Adrenal gland (tissue), 12 donors: ENCODE results near the gene MTX2. TPM values are rescaled to one million over a fixed set of nuclear protein-coding genes. Genes with fewer than 3 reads are reported as not detected.
"Not testable (repeated sequence)": the region's sequence is repeated elsewhere in the genome, so short reads cannot be mapped to it uniquely, and the experiment has no call there.

ENCODE experiments used
- DNase-seq, 7 donors: peaks; one replicate each; pipeline ENCODE4 v3.0.0-alpha.2; 2019 to 2020
- H3K27ac ChIP-seq, 5 donors: fragments of 200-600 bp; sonication (generic) in 4 of 5; 1 replicate in 3 of 5; 2 replicates in 2 of 5; pipeline versions ENCODE4 v1.5.1 to v1.8.0; 2016 to 2020; ENCODE audit warnings: mild to moderate bottlenecking in 1 of 5
- H3K27me3 ChIP-seq: fragments of 200-600 bp; 2 replicates; pipeline ENCODE4 v1.8.0; 2021
- H3K36me3 ChIP-seq, 2 donors: fragments of 200-600 bp; replicated peaks in 1 of 2; 1 replicate in 1 of 2; 2 replicates in 1 of 2; pipeline versions ENCODE4 v1.5.1 to v1.8.0; 2018 to 2022
- H3K4me1 ChIP-seq, 2 donors: fragments of 200-600 bp; replicated peaks in 1 of 2; 1 replicate in 1 of 2; 2 replicates in 1 of 2; pipeline versions ENCODE4 v1.5.1 to v1.8.0; 2018 to 2021
- H3K4me3 ChIP-seq, 4 donors: fragments of 200-600 bp; sonication (generic) in 3 of 4; one replicate each; pipeline ENCODE4 v1.5.1; 2016 to 2018
- H3K9me3 ChIP-seq, 3 donors: fragments of 200-600 bp; sonication (generic) in 1 of 3; replicated peaks in 1 of 3; 1 replicate in 2 of 3; 2 replicates in 1 of 3; pipeline versions ENCODE4 v1.5.1 to v1.8.0; 2016 to 2021
- CTCF ChIP-seq, 6 experiments: fragments of 450-650 bp in 4 of 6; fragments of 200-600 bp in 2 of 6; sonication (generic) in 1 of 6; IDR thresholded peaks; 1 replicate in 5 of 6; 2 replicates in 1 of 6; pipeline versions ENCODE4 v1.5.1 to v1.8.0; 2016 to 2021; ENCODE audit warnings: antibody characterized with exemption in 6 of 6, mild to moderate bottlenecking in 2 of 6, moderate library complexity in 1 of 6
- POLR2A ChIP-seq, 2 donors: fragments of 450-650 bp; IDR thresholded peaks; one replicate each; pipeline ENCODE4 v1.6.1; 2017; ENCODE audit warnings: antibody characterized with exemption in 2 of 2, mild to moderate bottlenecking in 2 of 2, moderate library complexity in 1 of 2
- WGBS, 4 donors: extraction: QIAGEN DNeasy Blood & Tissue Kit in 2 of 4; methylation state at CpG; one replicate each; pipeline versions ENCODE4 v1.1.5 to v1.1.7; 2013 to 2017; 5-methylcytosine and 5-hydroxymethylcytosine counted together
- intact Hi-C, 2 donors: fragments of 100-400 bp; cut with DNase I; formaldehyde crosslinking; loops; one replicate each; pipeline versions ENCODE4 v1.14.1 to v1.15.0; 2022 to 2023
- polyA plus RNA-seq, 3 donors: library from polyadenylated mRNA; stranded (reverse); fragments of 200-250 nt in 2 of 3; fragments of 350-450 nt in 1 of 3; fragmentation: Illumina TruSeq in 1 of 3; extraction: RNeasy Lipid Tissue Mini Kit (QIAGEN cat#74804) in 1 of 3; gene quantifications; one replicate each; pipeline ENCODE4 v1.2.3, GENCODE V29; 2013 to 2014
- total RNA-seq, 9 donors: library from RNA; depleted of rRNA in 4 of 9; stranded (reverse); fragments of >200 nt in 4 of 9; fragments of 120-200 nt in 1 of 9; fragmentation: NEBNext Ultra II Directional in 1 of 9; extraction: Animal tissue kit (Norgen Biotek cat#: 25700) in 1 of 9; gene quantifications; one replicate each; pipeline versions ENCODE4 v1.1.0 to v1.2.4, GENCODE V29; 2013 to 2023
- donor health status: healthy with polysubstance abuse.
- donor health status: Bipolar disorder and iron deficiency.
- donor health status: DM: yes; HTN: yes; CAD: no.
- donor health status: DM: no; HTN: no; CAD: no.
- donor health status: DM: no; HTN: no; CAD: no.
- donor health status: DM: yes; HTN: yes; CAD: no.

Gene MTX2
- total and polyA plus RNA-seq, 12 donors = 21.2 to 79.4 (median 38.2) TPM

- no peaks in the 10 kb centered on the region for H3K9me3 ChIP-seq
- no peak overlapping the region for H3K4me3 ChIP-seq
- H3K36me3 ChIP-seq = no peaks in the 10 kb centered on the region
- 97 to 100% (median 99%) methylated on average over 1 of the region's 1 CpG for WGBS, 4 donors
- no peak for DNase-seq
- TF ChIP-seq POLR2A (IDR thresholded peaks at IDR 0.05) = no peak
- no peak for TF ChIP-seq CTCF (IDR thresholded peaks at IDR 0.05)
- intact Hi-C loops = no loop called here
- peaks cover 0 to 2% of the 10 kb centered on the region in 2 donors for H3K4me1 ChIP-seq
- H3K27me3 ChIP-seq = no peaks in the 10 kb centered on the region
- no peak overlapping the region for H3K27ac ChIP-seq
Measured at GRCh38 chr2:176297737-176298136, 28.5 kb downstream of the MTX2 start.

GRCh38 chr2:176306020-176306419 is 36.8 kb downstream of the MTX2 start:
- H3K4me1 ChIP-seq, H3K27ac ChIP-seq, H3K4me3 ChIP-seq, H3K9me3 ChIP-seq, DNase-seq, intact Hi-C loops, H3K27me3 ChIP-seq, H3K36me3 ChIP-seq: not testable (repeated sequence)
- 97 to 100% (median 100%) methylated on average over 1 of the region's 1 CpG for WGBS, 4 donors

- Histone ChIP-seq H3K36me3 (no peaks in the 10 kb centered on the region), H3K4me1 (no peaks in the 10 kb centered on the region), H3K27ac (no peak overlapping the region), H3K9me3 (no peaks in the 10 kb centered on the region), H3K27me3 (no peaks in the 10 kb centered on the region), H3K4me3 (no peak overlapping the region)
- DNase-seq = no peak
- TF ChIP-seq POLR2A (IDR thresholded peaks at IDR 0.05) (no peak), CTCF (IDR thresholded peaks at IDR 0.05) (no peak)
- intact Hi-C loops = no loop called here
Measured at GRCh38 chr2:176317199-176317598, 48.0 kb downstream of the MTX2 start.

GRCh38 chr2:176317623-176318065 is 48.4 kb downstream of the MTX2 start:
- no peaks in the 10 kb centered on the region for H3K4me1 ChIP-seq
- no peaks in the 10 kb centered on the region for H3K27me3 ChIP-seq
- no peak overlapping the region for H3K4me3 ChIP-seq
- intact Hi-C loops = no loop called here
- H3K27ac ChIP-seq = no peak overlapping the region
- no peaks in the 10 kb centered on the region for H3K36me3 ChIP-seq
- DNase-seq = no peak
- no peak for TF ChIP-seq POLR2A (IDR thresholded peaks at IDR 0.05)
- TF ChIP-seq CTCF (IDR thresholded peaks at IDR 0.05) = no peak
- WGBS, 4 donors = 85 to 100% (median 93%) methylated on average over 1 of the region's 1 CpG
- no peaks in the 10 kb centered on the region for H3K9me3 ChIP-seq

GRCh38 chr2:176321916-176322315 is 52.7 kb downstream of the MTX2 start:
- H3K9me3 ChIP-seq = no peaks in the 10 kb centered on the region
- H3K4me1 ChIP-seq = no peaks in the 10 kb centered on the region
- H3K4me3 ChIP-seq = no peak overlapping the region
- intact Hi-C loops = no loop called here
- no peak for DNase-seq
- 81 to 90% (median 88%) methylated on average over 1 of the region's 1 CpG for WGBS, 4 donors
- H3K27me3 ChIP-seq = no peaks in the 10 kb centered on the region
- TF ChIP-seq POLR2A (IDR thresholded peaks at IDR 0.05) (no peak), CTCF (IDR thresholded peaks at IDR 0.05) (no peak)
- no peak overlapping the region for H3K27ac ChIP-seq
- H3K36me3 ChIP-seq = no peaks in the 10 kb centered on the region
